ENCODE data around the gene HCFC1.

HCFC1 gene

DNA sequence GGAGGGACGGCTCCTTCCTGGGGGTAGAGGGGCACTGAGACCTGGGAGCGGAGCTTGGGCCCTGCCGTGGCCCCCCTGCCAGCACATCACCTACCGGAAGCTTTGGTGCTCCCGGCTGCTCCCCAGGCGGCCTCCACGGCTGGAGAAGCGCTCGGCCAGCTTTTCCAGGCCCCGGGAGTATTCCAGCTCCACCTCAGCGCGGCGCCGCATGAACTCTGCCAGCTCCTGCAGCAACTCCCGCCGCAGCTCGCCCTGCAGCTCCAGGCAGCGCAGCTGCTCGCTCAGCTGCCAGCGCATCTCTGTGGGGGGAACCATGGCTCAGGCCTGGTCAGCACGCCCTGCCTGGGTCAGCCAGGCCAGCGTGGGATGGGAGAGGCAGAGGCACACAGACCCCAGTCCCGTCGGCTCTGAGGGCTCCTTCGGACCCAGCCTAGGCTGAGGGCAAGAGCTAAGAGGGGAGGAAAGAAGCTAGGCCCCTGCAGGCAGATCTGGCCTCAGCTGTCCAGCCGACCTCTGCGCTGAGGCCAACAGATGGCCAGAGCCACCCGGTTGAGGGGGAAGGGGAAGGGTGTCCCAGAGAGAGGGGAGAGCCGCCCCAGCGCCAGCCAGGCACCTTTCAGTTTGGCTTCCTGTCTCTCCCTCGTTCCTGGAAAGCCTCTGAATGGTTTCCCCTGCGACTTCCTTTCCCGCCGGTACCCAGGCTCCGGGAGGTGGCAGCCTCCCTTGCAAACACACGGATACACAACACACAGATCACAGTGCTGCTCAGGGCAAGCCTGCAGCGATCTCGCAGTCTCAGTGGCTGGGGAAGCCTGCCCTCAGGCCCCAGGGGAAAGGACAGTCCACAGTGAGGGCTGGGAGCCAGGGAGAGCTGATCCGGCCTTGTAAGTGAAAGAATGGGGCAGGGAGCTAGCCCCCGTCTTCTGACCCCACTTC lies 49.8 kb downstream of the HCFC1 start:
- no peak for DNase-seq

DNA sequence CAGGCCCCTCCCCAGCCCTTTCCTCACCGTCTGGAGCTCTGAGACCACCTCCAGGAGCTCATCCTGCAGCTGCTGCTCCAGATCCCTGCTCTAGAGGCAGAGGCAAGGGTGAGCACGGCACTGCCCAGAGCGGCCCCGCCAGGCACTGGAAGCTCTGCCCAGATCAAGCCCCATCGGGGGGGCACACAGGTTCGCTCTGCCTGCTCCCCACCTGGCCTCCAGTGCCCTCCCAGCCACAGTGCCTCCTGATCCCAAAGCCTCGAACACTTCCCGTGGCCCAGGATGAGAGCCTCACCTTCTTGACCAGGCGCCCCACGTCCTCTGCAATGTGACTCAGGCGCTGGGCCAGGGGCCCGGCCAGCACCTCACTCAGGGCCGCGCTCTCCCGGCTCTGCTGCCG lies 50.5 kb downstream of the HCFC1 start:
- DNase-seq: no peak

DNA sequence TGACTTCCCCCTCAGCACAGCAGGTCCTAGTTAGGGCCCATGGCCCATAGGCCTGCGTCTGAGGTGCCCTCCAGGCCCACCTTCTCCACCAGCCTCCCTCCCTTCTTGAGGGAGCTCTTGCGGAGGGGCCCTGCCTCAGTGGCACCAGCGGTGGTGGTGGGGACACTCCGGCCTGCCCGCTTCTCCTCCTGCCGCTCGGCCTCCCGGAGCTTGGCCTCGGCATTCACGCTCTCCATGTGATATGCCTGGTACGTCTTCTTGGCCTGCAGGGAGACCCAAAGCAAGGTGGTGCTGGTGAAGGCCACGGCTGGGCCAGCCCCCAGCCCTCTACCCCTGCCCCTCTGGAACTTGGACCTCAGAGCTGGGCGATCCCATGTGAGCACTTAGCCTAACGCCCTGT lies 51.1 kb downstream of the HCFC1 start:
- no peak for DNase-seq

DNA sequence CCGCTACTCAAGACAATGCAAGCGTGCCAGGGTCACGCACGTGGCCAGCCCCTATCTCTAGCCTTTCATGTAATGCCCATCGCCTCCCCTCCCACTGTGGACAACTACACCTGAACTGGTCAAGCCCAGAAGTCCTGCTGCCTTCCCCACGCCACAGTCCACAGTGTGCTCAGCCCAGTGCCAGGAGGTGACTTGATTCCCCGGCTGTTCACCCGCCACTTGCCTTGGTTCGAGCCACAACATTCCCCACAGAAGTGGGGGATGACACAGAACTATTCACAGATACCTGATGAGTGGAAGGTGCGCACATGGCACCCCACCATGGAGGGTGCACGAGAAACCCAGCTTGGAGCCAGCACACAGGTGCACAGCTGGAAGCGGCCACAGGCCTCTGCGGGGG lies 52.3 kb downstream of the HCFC1 start:
- no peak for DNase-seq

- no peak for DNase-seq
These were observed 53.7 kb downstream of the HCFC1 start for GRCh38 chrX:153917869-153918268.

GRCh38 chrX:153913701-153914100 lies 57.9 kb downstream of the HCFC1 start:
- DNase-seq: no peak

- DNase-seq: no peak
These were observed 58.4 kb downstream of the HCFC1 start for GRCh38 chrX:153913211-153913610.

- no peak for DNase-seq
These were observed 59.8 kb downstream of the HCFC1 start for GRCh38 chrX:153911798-153912197.

- DNase-seq: no peak
These were observed 61.2 kb downstream of the HCFC1 start for GRCh38 chrX:153910446-153910845.

GRCh38 chrX:153909980-153910360 lies 61.6 kb downstream of the HCFC1 start:
- no peak for DNase-seq

GRCh38 chrX:153909024-153909979 lies 62.3 kb downstream of the HCFC1 start:
- no peak for DNase-seq

DNA sequence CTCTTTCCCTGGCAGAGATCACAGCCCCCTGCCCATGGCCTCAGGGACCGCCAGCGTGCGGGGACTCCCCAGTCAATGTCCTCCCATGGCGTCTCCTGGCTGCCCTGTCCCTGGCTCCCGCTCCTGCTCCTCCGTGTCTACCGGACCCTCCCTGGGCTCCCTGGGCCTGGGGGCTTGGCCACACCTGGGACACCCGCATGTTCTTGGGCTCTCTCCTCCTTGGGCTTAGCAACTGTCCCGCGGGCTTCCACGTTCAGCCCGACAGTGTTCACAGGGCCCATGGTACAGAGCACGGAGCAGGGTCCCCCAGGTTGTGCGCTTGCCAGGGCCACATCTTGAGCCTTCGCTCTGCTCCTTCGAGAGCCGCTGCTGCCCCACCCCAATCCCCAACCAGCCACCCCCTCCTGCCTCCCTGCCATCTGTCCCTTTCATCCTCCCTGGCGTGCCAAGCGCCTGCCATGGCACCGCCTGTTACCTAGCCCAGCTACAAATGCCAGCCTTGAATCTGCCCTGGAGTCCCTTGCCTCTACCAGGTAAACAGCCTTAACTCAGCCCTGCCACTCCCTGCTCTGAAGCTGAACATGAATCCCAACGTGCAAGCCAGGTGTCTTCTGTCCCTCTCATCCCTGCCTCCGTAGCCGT lies 63.3 kb downstream of the HCFC1 start:
- no peak for DNase-seq

DNA sequence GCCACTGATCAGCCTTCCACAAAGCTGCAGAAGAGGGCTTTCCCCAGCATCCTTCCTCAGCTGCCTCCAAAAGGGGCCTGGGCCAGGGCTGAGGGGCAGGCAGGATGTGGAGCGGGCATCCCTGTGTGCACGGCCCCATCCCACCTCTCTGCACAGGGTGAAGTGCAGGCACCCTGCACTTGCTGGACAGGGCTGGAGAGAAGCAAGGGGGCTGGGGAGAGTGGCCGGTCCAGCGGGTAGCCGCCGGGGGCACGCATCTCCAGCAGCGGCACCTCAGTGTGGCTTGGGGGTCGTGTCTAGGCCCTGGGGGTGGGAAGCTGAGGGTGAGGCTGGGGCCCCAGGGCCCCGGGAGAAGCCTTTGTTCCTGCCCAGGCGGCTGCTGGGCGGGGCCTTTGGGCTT lies 64.2 kb downstream of the HCFC1 start:
- no peak for DNase-seq

DNA sequence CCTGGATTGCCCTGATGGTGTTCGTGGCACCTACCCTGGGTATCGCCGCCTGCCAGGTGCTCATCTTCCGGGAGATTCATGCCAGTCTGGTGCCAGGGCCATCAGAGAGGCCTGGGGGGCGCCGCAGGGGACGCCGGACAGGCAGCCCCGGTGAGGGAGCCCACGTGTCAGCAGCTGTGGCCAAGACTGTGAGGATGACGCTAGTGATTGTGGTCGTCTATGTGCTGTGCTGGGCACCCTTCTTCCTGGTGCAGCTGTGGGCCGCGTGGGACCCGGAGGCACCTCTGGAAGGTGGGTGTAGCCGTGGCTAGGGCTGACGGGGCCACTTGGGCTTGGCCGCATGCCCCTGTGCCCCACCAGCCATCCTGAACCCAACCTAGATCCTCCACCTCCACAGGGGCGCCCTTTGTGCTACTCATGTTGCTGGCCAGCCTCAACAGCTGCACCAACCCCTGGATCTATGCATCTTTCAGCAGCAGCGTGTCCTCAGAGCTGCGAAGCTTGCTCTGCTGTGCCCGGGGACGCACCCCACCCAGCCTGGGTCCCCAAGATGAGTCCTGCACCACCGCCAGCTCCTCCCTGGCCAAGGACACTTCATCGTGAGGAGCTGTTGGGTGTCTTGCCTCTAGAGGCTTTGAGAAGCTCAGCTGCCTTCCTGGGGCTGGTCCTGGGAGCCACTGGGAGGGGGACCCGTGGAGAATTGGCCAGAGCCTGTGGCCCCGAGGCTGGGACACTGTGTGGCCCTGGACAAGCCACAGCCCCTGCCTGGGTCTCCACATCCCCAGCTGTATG lies 65.3 kb downstream of the HCFC1 start:
- no peak for DNase-seq

DNA sequence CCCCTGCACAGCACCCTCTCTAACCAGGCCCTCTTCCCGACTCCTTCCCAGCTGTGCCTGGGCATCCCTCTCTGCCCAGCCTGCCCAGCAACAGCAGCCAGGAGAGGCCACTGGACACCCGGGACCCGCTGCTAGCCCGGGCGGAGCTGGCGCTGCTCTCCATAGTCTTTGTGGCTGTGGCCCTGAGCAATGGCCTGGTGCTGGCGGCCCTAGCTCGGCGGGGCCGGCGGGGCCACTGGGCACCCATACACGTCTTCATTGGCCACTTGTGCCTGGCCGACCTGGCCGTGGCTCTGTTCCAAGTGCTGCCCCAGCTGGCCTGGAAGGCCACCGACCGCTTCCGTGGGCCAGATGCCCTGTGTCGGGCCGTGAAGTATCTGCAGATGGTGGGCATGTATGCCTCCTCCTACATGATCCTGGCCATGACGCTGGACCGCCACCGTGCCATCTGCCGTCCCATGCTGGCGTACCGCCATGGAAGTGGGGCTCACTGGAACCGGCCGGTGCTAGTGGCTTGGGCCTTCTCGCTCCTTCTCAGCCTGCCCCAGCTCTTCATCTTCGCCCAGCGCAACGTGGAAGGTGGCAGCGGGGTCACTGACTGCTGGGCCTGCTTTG lies 66.0 kb downstream of the HCFC1 start:
- no peak for DNase-seq

DNA sequence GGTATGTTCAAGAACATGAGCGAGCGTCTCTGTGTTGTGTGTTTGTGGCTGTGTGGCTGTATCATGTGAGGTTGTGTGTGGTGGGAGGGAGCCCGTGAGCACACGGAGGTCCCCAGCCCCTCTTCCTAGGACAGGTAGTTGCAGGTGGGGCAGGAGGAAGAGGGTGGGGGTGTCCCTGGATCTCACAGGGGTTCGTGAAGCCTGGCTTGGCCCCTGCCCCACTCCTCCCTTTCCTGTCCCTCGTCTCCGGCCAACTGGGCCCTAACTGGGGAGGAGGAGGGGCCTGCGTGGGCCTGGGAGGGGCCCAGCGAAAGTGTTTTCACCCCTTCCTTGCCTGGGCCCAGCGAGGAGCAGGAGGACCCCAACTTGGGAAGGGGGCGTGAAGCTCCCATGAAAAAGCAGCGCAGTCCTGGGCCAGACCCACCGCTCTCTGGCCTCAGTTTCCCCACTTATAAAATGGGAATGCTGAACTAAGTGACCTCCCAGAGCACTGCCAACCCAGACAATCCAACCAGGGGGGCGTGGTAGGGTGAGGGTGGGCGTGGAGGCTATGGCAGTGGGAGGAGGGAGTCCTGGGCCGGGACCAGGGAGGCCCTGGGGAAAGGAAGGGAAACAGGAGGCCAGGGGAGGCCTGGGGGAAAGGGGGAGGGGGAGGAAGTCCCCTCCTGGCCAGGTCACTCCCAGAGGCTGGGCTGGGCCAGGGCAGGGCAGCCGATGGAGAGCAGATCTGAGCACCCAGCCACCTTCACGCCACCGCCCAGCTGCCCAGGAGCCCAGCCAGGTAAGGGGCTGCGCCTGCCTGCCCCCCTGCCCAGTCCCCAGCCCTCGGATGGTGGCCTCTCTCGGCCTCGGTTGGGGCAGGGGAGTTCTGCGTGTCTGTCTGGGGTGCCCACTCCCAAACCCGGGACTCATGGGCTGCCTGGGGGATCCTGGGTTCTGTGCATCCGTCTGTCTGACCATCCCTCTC lies 67.3 kb downstream of the HCFC1 start, which contains the start of gene AVPR2:
AVPR2 (plus strand) TSS at position 683 of the 967 bp plus-strand sequence. CDS start 473 bp downstream, outside the sequence.
- no peak for DNase-seq

DNA sequence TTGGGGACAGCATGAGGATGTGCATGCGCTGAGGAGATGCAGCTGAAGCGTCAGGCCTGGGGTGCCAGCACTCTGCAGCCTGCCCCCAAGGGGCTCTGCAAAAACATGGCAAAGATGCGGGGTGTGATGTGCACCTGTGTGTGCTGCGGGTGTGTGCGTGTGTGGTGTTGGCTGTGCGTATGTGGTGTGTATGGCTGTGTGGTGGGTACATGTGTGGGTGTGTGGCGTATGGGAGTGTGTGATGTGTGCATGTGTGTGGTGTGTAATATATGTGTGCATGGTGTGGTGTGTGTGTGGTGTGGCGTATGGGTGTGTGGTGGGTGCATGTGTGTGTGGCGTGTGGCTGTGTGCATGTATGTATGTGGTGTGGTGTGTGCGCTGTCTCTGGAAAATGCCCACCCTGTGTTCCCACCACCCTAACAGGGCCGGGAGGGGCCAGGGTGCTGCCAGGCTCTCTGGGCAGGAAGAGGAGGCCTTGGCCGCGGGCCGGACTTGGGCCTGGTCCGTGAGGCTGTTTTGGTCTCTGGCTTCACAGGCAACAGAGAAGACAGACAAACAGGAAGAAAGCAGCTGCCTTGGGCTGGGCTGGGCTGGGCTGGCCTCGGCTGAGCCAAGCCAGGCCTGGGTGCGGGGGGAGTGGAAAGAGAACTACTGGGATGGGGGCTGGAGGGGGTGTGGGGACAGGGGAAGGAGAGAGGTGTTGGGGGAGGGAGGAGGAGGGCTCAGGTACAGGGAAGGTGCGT lies 68.2 kb downstream of the HCFC1 start:
- DNase-seq: no peak

- DNase-seq: no peak
These were observed 69.2 kb downstream of the HCFC1 start for GRCh38 chrX:153902385-153902784.

GRCh38 chrX:153901753-153902140 lies 69.9 kb downstream of the HCFC1 start:
- no peak for DNase-seq

Data from NCI-H146 (cell line).